Motor neuron (in vitro differentiated cells): ENCODE measurements around the gene CAMSAP1. TPM values are rescaled to one million over a fixed set of nuclear protein-coding genes. Genes with fewer than 3 reads are reported as not detected.
A peak's percentile ranks its signal among the peaks of the same experiment; 100 is the strongest.

Experiments used
- ATAC-seq, 8 experiments: fragments of 200-7000 bp; cut with Tn5 transposase; replicated peaks in 6 of 8; 2 replicates each; pipeline ENCODE4 v1.8.0; 2021; ENCODE audit warnings: mild to moderate bottlenecking in 8 of 8, moderate library complexity in 8 of 8
- H3K27ac ChIP-seq, 2 donors: fragments of 250-450 bp; sonication (Bioruptor Pico); 2 replicates each; pipeline ENCODE4 v1.9.0; 2021; ENCODE audit warnings: antibody characterized with exemption in 2 of 2, mild to moderate bottlenecking in 2 of 2, moderate library complexity in 1 of 2
- H3K4me1 ChIP-seq, 2 donors: fragments of 250-450 bp; sonication (Bioruptor Pico); replicated peaks in 1 of 2; 2 replicates each; pipeline ENCODE4 v1.6.1; 2021; ENCODE audit warnings: antibody characterized with exemption in 2 of 2, mild to moderate bottlenecking in 2 of 2, moderate library complexity in 1 of 2
- H3K4me3 ChIP-seq, 5 donors: fragments of 250-450 bp; sonication (Bioruptor Pico); 2 replicates each; pipeline ENCODE4 v1.9.0; 2021; ENCODE audit warnings: antibody characterized with exemption in 5 of 5, mild to moderate bottlenecking in 5 of 5, moderate library complexity in 4 of 5
- WGBS, 10 experiments: fragments of 450-650 bp; shearing (Covaris generic); methylation state at CpG; one replicate each; pipeline ENCODE4 v1.0.0; 2022; 5-methylcytosine and 5-hydroxymethylcytosine counted together
- in situ Hi-C, 9 experiments: fragments of 400-800 bp; cut with MboI; loops; one replicate each; pipeline ENCODE4 v1.15.0; 2021; ENCODE audit warnings: low sequenced_read_pairs in 9 of 9, low pct_unique_long_range_greater_than_20kb in 2 of 9; ENCODE audit not compliant: unreplicated experiment in 9 of 9
- total RNA-seq, 8 experiments: library from RNA; unstranded; fragments of 300-600 nt; gene quantifications; 2 replicates each; pipeline versions ENCODE4 v1.2.3 to v1.2.4, GENCODE V29; 2022

The CAMSAP1 gene
- total RNA-seq, 8 experiments from 2014 or later, result 8.2 to 71.6 (median 46.2) TPM

DNA sequence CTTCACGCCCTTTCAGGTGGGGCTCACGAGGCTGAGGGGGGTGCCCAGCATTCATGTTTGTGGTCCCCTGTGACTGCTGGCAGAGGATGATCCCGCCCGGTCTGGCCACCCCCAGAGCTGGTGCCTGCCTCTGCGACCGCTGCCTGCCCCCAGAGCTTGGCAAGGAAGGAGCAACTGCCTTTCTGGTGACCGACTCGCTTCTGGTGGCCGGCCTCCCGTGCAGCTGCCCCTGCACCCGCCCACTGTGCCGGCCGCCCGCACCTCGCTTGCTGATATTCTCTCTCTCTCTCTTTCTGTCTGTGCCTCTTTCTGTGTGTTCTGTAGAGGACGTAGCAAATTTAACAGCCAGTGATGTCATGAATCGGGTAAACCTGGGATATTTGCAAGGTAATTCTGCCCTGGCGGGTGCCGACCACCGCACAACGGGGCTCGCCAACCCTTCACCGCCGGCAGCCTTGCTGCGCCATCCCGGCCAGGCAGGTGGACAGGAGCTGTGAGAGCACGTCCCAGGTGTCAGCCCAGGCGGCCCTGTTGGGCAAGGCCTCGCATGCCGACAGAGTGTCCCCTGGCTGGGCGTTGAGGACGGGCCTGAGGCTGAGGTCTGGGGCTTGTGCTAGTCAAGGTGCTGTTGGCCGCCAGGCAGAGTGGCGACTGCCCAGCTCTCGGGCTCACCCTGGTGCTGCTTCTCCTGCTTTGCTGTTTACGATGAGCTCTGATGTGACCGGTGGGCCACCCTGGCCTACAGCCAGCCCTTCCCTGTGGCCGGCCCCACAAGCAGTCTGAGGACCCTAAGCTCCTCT lies 119.4 kb downstream of the CAMSAP1 start:
- no peak overlapping the region for H3K27ac ChIP-seq
- in situ Hi-C loops, result no loop called here

DNA sequence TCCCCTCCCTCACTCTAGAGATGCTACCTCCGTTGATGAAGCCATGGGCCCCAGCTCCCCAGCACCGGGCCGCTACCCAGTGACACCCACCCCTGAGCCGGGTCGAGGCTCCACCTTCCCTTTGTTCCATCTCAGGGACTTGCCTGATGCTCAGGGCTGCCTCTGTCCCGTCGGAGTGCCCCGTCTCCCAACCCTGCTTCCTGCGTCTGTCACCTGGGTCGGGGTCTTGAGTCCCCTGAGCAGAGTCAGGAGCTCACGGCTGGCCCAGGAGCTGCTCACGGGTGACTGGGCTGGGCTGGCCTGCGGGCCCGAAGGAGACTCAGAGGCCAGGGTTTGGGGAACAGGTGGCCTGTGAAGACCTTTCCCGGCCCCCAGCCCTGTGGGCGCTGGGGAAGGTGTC lies 120.0 kb downstream of the CAMSAP1 start:
- Histone ChIP-seq H3K4me1 (no peaks in the 10 kb centered on the region), H3K27ac (no peak overlapping the region), H3K4me3 (no peak overlapping the region)
- 90% methylated on average over 2 of the region's 16 CpGs; no CpG with 5 or more reads in 9 of the 10 experiments for WGBS, 10 experiments
- no peak for ATAC-seq
- in situ Hi-C loops, result no loop called here

More for the DNA sequence above, 119.4 kb downstream of the CAMSAP1 start:
- WGBS, 10 experiments, result 60 to 91% (median 75%) methylated on average over 1 to 11 of the region's 38 CpGs; no CpG with 5 or more reads in 1 of the 10 experiments
- Histone ChIP-seq H3K4me3 (no peak overlapping the region), H3K4me1 (no peaks in the 10 kb centered on the region)
- no peak for ATAC-seq

DNA sequence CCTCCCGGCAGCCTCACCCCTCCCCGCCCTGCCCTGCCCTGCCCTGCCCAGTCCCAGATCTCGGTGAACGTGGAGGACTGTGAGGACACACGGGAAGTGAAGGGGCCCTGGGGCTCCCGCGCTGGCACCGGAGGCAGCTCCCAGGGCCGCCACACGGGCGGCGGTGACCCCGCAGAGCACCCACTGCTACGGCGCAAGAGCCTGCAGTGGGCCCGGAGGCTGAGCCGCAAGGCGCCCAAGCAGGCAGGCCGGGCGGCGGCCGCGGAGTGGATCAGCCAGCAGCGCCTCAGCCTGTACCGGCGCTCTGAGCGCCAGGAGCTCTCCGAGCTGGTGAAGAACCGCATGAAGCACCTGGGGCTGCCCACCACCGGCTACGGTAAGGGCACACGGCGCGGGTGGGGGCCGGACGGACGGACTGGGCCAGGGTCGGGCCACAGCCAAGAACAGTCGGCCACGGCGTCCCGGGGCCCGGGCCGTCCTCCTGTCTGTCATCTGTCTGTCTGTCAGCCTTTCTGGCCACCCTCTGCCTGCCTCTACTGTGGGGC lies 121.1 kb downstream of the CAMSAP1 start:
- no peak overlapping the region for H3K4me3 ChIP-seq
- no peak overlapping the region for H3K27ac ChIP-seq
- in situ Hi-C loops, result no loop called here
- 53 to 90% methylated on average over 3 to 4 of the region's 44 CpGs; no CpG with 5 or more reads in 8 of the 10 experiments for WGBS, 10 experiments
- H3K4me1 ChIP-seq, result no peaks in the 10 kb centered on the region
- no peak for ATAC-seq

DNA sequence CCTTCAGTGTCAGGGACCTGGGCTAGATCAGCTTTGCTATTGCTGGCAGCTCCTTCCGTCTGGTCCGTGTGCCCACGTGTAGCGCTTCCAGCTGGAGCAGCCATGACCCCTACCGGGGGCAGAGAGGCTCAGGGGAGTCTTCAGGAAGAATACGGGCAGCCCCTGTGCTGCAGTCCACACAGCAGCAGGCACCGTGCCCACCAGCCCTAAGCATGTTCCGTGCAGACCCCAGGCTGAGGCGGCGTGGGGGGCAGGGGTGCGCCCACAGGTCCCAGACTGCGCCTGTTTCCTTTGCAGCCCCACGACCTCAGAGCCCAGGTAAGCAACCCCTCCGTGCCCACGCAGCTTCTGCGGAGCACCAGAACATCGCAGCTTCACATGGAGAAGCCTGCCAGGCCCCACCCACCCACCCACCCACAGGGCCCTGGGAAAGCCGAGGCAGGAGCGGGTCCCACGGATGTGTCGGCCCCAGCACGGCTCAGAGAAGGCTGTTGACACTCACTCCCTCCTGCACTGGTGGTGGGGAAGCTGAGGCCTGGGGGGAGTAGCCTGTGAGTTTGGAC lies 122.3 kb downstream of the CAMSAP1 start:
- WGBS, 10 experiments, result 50 to 80% methylated on average over 1 to 2 of the region's 22 CpGs; no CpG with 5 or more reads in 8 of the 10 experiments
- Histone ChIP-seq H3K27ac (no peak overlapping the region), H3K4me1 (no peaks in the 10 kb centered on the region), H3K4me3 (no peak overlapping the region)
- in situ Hi-C loops, result no loop called here
- ATAC-seq, result no peak

DNA sequence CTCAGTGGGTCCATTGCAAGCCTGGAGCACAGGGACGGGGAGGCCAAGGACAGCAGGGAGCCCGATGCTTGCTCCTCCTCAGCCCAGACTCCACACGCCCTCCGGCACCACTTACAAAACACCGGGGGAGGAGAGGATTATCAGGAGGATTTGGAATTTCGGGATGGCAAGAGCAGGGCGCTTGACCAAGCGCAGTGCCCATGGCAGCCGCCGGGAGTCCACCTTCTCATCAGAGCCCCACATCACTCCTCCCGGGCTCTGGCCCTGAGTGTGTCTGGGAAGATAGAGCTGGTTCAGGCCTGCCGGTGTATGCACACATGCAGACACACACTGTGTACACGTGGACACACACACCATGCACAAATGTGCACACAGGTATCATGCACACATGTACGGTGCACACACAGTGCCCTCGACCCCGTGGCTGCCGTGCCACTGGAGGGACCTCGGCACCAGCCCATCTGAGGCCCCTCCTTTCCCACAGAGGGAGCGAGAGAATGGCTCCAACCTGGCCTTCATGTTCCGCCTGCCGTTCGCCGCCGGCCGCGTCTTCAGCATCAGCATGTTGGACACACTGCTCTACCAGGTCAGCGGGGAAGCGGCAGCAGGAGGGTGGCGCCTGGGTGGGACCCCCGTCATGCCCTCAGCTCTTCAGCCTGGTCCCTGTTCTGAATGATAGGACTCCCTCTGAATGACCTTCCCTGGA lies 123.7 kb downstream of the CAMSAP1 start:
- ATAC-seq, result peak in 1 of 8 experiments; percentile 36

DNA sequence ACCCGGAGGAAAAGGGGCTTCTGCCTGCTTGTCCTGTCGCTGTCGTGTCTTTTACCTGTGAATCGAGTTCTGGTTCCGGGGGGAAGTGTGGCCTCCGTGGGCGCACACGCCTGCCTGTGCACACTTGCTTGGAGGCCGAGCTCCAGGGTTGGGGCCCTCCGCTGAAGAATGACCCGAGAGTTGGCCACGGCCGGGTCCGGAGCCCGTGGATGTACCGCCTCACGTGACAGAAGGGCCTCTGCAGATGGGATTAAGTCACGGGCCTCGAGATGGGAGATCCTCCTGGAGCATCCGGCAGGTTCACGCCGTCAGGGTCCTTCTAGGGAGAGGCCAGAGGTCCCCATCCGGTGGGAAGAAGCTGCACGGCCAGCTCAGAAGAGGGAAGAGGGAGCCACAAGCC lies 124.4 kb downstream of the CAMSAP1 start:
- no peak for ATAC-seq
- in situ Hi-C loops, result no loop called here
- Histone ChIP-seq H3K4me3 (no peak overlapping the region), H3K4me1 (no peaks in the 10 kb centered on the region), H3K27ac (no peak overlapping the region)
- WGBS, 10 experiments, result 24 to 100% (median 80%) methylated on average over 1 to 13 of the region's 24 CpGs; no CpG with 5 or more reads in 5 of the 10 experiments

More for the DNA sequence above, 123.7 kb downstream of the CAMSAP1 start:
- 20 to 100% (median 84%) methylated on average over 1 to 17 of the region's 30 CpGs; no CpG with 5 or more reads in 6 of the 10 experiments for WGBS, 10 experiments
- in situ Hi-C loops, result no loop called here
- Histone ChIP-seq H3K4me1 (no peaks in the 10 kb centered on the region), H3K27ac (no peak overlapping the region), H3K4me3 (no peak overlapping the region)

DNA sequence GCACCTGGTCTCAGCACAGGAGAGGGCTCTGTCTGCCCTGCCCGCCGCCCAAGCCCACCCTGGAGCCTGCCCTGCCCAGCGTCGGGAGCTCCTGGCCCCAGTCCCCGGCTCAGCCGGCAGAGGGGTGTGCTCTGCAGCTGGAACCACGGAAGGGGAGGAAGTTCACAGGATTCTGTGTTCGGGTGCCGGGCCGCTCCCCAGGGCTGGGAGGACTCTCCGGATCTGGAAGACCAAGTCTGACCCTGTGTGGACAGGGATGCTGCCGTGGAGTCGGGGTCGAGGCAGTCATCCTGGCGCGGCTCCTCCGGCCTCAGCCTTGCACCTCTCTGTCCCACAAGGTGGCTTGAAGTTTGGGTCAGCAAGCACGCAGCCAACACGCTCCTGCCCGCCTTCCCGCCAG lies 126.7 kb downstream of the CAMSAP1 start:
- H3K4me3 ChIP-seq, result no peak overlapping the region
- ATAC-seq, result peak in 1 of 8 experiments; percentile 3
- H3K4me1 ChIP-seq, result no peaks in the 10 kb centered on the region
- H3K27ac ChIP-seq, result no peak overlapping the region
- WGBS, 10 experiments, result 70 to 92% (median 90%) methylated on average over 2 to 7 of the region's 21 CpGs; no CpG with 5 or more reads in 7 of the 10 experiments
- in situ Hi-C loops, result no loop called here

DNA sequence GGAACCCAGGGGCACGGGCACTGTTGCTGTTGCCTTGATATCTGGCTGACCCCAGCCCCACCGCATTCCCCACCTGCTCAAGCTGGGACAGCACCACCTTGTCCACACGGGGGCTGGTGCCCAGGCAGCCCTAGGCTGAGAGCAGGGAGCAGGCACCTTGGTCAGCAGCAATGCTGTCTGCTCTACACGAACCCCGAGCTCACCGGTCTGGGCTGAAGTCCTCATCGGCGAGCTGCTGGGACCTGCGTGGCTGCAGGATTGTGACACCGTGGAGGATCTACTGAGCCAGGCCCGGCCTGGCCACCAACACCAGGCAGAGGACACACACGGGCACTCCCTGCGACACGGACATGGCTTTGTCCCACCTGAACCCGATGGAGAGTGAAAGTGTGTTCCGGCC lies 127.3 kb downstream of the CAMSAP1 start:
- no peak for ATAC-seq
- in situ Hi-C loops, result no loop called here

DNA sequence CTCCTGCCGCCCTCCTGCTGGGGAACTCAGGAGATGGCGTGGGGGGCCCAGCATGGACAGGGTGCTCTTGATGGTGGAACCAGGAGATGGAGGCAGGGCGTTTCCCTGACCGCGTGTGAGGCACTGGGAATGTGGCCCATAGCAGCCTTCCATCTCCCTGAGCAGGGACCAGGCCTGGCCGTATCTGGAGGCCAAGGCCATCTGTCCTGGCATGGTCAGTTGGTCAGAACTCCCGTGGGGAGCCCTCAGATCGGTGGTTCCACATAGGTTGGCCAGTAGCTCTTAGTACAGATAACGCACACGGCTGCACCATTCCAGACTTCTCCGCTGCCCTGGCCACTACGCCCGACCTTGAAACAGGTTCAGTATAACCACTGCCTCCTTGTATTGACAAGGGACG lies 127.8 kb downstream of the CAMSAP1 start:
- Histone ChIP-seq H3K4me1 (no peaks in the 10 kb centered on the region), H3K27ac (no peak overlapping the region), H3K4me3 (no peak overlapping the region)
- in situ Hi-C loops, result no loop called here
- ATAC-seq, result no peak
- 48 to 87% (median 80%) methylated on average over 1 to 11 of the region's 14 CpGs; no CpG with 5 or more reads in 6 of the 10 experiments for WGBS, 10 experiments

More for the DNA sequence above, 127.3 kb downstream of the CAMSAP1 start:
- H3K4me1 ChIP-seq, result no peaks in the 10 kb centered on the region
- 83% methylated on average over 6 of the region's 16 CpGs; no CpG with 5 or more reads in 9 of the 10 experiments for WGBS, 10 experiments
- H3K27ac ChIP-seq, result no peak overlapping the region
- no peak overlapping the region for H3K4me3 ChIP-seq

DNA sequence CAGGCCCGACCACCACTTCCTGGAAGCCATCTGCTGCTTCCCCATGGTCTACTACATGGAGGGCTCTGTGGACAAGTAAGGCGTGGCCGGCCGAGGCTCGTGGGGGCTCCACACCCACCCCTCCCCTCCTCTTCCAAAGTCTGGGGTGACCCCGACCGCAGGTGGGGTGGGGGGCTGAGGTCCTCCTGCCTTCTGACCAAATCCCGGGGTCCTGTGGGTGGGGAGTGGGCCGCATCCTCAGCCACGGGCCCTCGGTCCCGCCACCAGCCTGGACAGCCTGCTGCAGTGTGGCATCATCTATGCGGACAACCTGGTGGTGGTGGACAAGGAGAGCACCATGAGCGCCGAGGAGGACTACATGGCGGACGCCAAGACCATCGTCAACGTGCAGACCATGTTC lies 128.9 kb downstream of the CAMSAP1 start:
- in situ Hi-C loops, result no loop called here
- Histone ChIP-seq H3K27ac (no peak overlapping the region), H3K4me1 (no peaks in the 10 kb centered on the region), H3K4me3 (no peak overlapping the region)
- no CpG with 5 or more reads among the region's 19 CpGs for whole genome bisulfite sequencing, 10 experiments
- no peak for ATAC-seq

DNA sequence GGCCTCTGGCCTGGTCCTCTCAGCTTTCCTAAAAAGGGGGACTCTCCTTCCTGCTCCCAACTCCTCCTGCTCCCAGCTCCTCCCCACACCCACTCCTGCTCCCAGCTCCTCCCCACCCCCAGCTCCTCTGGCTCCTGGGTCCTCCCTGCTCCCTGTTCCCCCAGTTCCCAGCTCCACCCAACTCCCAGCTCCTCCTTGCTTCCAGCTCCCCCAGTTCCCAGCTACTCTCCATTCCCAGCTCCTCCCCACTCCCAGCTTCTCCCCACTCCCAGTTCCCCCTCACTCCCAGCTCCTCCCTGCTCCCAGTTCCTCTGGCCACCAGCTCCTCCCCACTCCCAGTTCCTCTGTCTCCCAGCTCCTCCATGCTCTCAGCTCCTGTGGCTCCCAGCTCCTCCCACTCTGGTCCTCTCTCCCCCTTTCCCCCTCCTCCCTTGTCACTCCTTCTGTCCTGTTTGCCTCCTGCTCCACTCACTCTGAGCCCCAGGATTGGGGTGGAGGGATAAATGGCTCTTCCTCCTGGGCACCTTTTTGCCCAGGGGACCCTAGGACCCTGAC lies 129.6 kb downstream of the CAMSAP1 start:
- ATAC-seq, result no peak
- in situ Hi-C loops, result no loop called here
- H3K4me3 ChIP-seq, result no peak overlapping the region

DNA sequence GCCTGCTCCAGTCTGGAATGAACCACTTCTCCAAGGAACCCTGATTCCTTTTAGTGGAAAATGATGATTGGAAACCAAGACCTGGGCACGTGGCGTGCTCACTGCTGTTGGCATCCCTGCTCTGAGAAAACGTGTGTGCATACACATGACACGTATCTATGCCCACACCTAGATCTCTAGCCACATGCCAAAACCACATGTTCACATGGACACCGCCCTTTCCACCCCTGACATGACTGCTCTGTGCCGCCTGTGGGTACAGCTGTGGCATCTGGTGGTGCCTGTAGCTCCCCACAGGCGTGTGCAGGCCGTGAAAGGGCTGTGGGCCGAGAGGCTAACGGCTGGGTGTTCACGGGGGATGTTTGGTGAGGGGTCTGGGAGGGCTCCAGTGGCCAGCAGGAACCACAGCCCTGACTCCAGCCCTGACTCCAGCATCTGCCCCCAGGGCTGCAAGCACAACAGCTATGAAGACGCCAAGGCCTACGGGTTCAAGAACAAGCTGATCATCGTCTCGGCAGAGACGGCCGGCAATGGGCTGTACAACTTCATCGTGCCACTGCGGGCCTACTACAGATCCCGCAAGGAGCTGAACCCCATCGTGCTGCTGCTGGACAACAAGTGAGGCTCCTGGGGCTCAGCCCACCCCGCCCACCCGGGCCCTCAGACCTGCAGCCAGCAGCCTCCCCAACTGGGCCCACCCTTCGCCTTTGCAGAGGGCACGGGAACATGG lies 130.3 kb downstream of the CAMSAP1 start:
- 70% methylated on average over 2 of the region's 25 CpGs; no CpG with 5 or more reads in 9 of the 10 experiments for WGBS, 10 experiments
- Histone ChIP-seq H3K4me3 (no peak overlapping the region), H3K27ac (no peak overlapping the region), H3K4me1 (no peaks in the 10 kb centered on the region)
- no peak for ATAC-seq
- in situ Hi-C loops, result no loop called here

More for the DNA sequence above, 129.6 kb downstream of the CAMSAP1 start:
- no peak overlapping the region for H3K27ac ChIP-seq
- H3K4me1 ChIP-seq, result no peaks in the 10 kb centered on the region
